SK-MEL-5 (cell line): Measurements from ENCODE around the gene TIGD6. TPM values are rescaled to one million over a fixed set of nuclear protein-coding genes. Genes with fewer than 3 reads are reported as not detected.
A peak's percentile ranks its signal among the peaks of the same experiment; 100 is the strongest.

Source experiments
- DNase-seq: peaks from one replicate; pipeline ENCODE4 v3.0.0-alpha.2; 2016; ENCODE audit warnings: low read depth, low spot score
- in situ Hi-C: cut with HindIII; loops from 2 replicates; pipeline ENCODE4 v1.10.0; 2016; ENCODE audit warnings: low sequenced_read_pairs, high pct_unique_total_duplicates, low pct_unique_long_range_greater_than_20kb
- total RNA-seq: library from RNA; depleted of rRNA; stranded (reverse); fragments of >200 nt; shearing (Covaris generic); gene quantifications from 2 replicates; pipeline ENCODE4 v1.2.3, GENCODE V29; 2014

Gene TIGD6
- total RNA-seq, 1 experiment from 2014 or later = 6.6 TPM

- in situ Hi-C loops = no loop called here
- DNase-seq = peak; percentile 86
Measured at GRCh38 chr5:149995385-149996204, 4.9 kb downstream of the TIGD6 start.

GRCh38 chr5:149993471-149993870 lies 7.0 kb downstream of the TIGD6 start:
- in situ Hi-C loops = no loop called here
- DNase-seq = no peak

- DNase-seq = peak; percentile 82
- in situ Hi-C loops = no loop called here
Measured at GRCh38 chr5:149990518-149991376, 9.7 kb downstream of the TIGD6 start.

GRCh38 chr5:149988126-149988525 lies 12.3 kb downstream of the TIGD6 start:
- in situ Hi-C loops = no loop called here

GRCh38 chr5:149982505-149982904 lies 17.9 kb downstream of the TIGD6 start:
- in situ Hi-C loops = no loop called here
- DNase-seq = no peak

More at GRCh38 chr5:149988126-149988525, 12.3 kb downstream of the TIGD6 start:
- DNase-seq = no peak

GRCh38 chr5:149981206-149981605 lies 19.2 kb downstream of the TIGD6 start:
- in situ Hi-C loops = no loop called here
- no peak for DNase-seq

GRCh38 chr5:149979896-149980295 lies 20.6 kb downstream of the TIGD6 start:
- DNase-seq = no peak
- in situ Hi-C loops = no loop called here

- in situ Hi-C loops = no loop called here
- DNase-seq = no peak
Measured at GRCh38 chr5:149975409-149975808, 25.0 kb downstream of the TIGD6 start.

- in situ Hi-C loops = no loop called here
- no peak for DNase-seq
Measured at GRCh38 chr5:149969181-149969930, 31.1 kb downstream of the TIGD6 start.

- in situ Hi-C loops = no loop called here
- DNase-seq = no peak
Measured at GRCh38 chr5:149966946-149967345, 33.5 kb downstream of the TIGD6 start.

- in situ Hi-C loops = no loop called here
Measured at GRCh38 chr5:149963729-149964128, 36.7 kb downstream of the TIGD6 start.

GRCh38 chr5:149962601-149963300 lies 37.7 kb downstream of the TIGD6 start:
- DNase-seq = no peak
- in situ Hi-C loops = no loop called here

More at GRCh38 chr5:149963729-149964128, 36.7 kb downstream of the TIGD6 start:
- no peak for DNase-seq

- in situ Hi-C loops = no loop called here
- peak; percentile 78 for DNase-seq
Measured at GRCh38 chr5:149961957-149962409, 38.5 kb downstream of the TIGD6 start.

- in situ Hi-C loops = no loop called here
- DNase-seq = no peak
Measured at GRCh38 chr5:149961186-149961685, 39.2 kb downstream of the TIGD6 start.

- in situ Hi-C loops = no loop called here
- DNase-seq = peak; percentile 96
Measured at GRCh38 chr5:149960272-149961185, 39.9 kb downstream of the TIGD6 start, which contains the start of gene SLC26A2. SLC26A2 (plus strand) TSS chr5:149960758; CDS start chr5:149977653, 16,895 bp downstream.
